SK-N-MC (cell line): ENCODE data around the gene TRIM2.

Experiments used
- DNase-seq: peaks from one replicate; pipeline ENCODE4 v3.0.0-alpha.2; 2011; ENCODE audit warnings: low read depth, low spot score
- H3K27ac ChIP-seq: fragments of 200-600 bp; sonication (generic); 2 replicates; pipeline ENCODE4 v1.5.1; 2016; ENCODE audit warnings: mixed run types
- H3K36me3 ChIP-seq: fragments of 200-600 bp; sonication (generic); 2 replicates; pipeline ENCODE4 v1.6.1; 2017; ENCODE audit warnings: antibody characterized with exemption, low read length, mixed read lengths; ENCODE audit not compliant: insufficient read depth
- H3K4me3 ChIP-seq: fragments of 200-600 bp; sonication (generic); 2 replicates; pipeline ENCODE4 v1.5.1; 2016
- H3K9ac ChIP-seq: fragments of 200-600 bp; sonication (generic); 2 replicates; pipeline ENCODE4 v1.8.0; 2017; ENCODE audit warnings: mixed run types, mixed read lengths; ENCODE audit not compliant: insufficient read length
- H3K9me3 ChIP-seq: fragments of 200-600 bp; sonication (generic); 2 replicates; pipeline ENCODE4 v1.6.1; 2017; ENCODE audit warnings: low read depth, mild to moderate bottlenecking, antibody characterized with exemption, low read length, moderate library complexity, mixed read lengths
- EZH2 ChIP-seq: fragments of 200-600 bp; sonication (generic); IDR thresholded peaks from one replicate; pipeline ENCODE4 v1.6.1; 2017; ENCODE audit warnings: antibody characterized with exemption
- FOXP2 ChIP-seq: optimal IDR thresholded peaks from 2 replicates; pipeline ENCODE3; 2011; ENCODE audit warnings: mild to moderate bottlenecking, moderate library complexity; ENCODE audit not compliant: insufficient read depth; ENCODE audit errors: extremely low read length, control extremely low read depth
- POLR2AphosphoS5 ChIP-seq: IDR thresholded peaks from 2 replicates; pipeline ENCODE4 v1.6.1; 2012; ENCODE audit warnings: mild to moderate bottlenecking, low read depth, low read length, borderline replicate concordance

The TRIM2 gene

DNA sequence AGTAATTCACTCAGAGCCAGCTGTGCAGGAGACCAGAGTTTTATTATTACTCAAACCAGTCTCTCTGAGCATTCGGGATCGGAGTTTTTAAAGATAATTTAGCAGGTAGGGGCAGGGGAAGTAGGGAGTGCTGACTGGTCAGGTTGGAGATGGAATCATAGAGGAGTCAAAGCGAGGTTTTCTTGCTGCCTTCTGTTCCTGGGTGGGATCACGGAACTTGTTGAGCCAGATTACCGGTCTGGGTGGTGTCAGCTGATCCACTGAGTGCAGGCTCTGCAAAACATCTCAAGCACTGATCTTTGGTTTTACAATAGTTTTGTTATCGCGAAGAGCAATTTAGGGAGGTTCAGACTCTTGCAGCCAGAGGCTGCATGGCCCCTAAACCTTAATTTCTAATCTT, 63.6 kb downstream of the TRIM2 start:
- Histone ChIP-seq H3K36me3 (peaks cover 13% of the 10 kb centered on the region), H3K4me3 (no peak overlapping the region), H3K9ac (no peak overlapping the region), H3K9me3 (no peaks in the 10 kb centered on the region), H3K27ac (no peak overlapping the region)
- TF ChIP-seq EZH2 (no peak), POLR2AphosphoS5 (no peak), FOXP2 (no peak)
- DNase-seq: no peak

DNA sequence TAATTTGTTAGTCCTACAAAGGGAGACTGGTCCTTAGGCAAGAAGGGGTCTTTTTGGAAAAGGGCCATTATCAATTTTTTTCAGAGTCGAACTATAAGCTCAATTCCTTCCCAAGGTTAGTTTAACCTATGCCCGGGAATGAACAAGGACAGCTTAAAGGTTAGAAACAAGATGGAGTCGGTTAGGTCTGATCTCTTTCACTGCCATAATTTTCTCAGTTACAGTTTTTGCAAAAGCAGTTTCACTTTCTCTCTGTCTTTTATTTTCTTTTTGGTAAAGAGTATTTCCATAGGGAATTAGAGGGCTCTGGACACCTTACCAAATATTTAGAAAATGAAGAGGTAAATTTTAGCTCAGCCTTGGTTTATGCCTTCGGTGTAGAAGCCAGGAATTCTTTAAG, 64.1 kb downstream of the TRIM2 start:
- Histone ChIP-seq H3K9ac (peak overlapping the region; percentile 1), H3K36me3 (peaks cover 9% of the 10 kb centered on the region), H3K4me3 (0 out of 2 replicates have a peak overlapping the region, but pooled peaks have one; percentile 12), H3K9me3 (no peaks in the 10 kb centered on the region), H3K27ac (peak overlapping the region; percentile 77)
- no peak for TF ChIP-seq EZH2
- TF ChIP-seq POLR2AphosphoS5: no peak
- no peak for TF ChIP-seq FOXP2
- DNase-seq: no peak

DNA sequence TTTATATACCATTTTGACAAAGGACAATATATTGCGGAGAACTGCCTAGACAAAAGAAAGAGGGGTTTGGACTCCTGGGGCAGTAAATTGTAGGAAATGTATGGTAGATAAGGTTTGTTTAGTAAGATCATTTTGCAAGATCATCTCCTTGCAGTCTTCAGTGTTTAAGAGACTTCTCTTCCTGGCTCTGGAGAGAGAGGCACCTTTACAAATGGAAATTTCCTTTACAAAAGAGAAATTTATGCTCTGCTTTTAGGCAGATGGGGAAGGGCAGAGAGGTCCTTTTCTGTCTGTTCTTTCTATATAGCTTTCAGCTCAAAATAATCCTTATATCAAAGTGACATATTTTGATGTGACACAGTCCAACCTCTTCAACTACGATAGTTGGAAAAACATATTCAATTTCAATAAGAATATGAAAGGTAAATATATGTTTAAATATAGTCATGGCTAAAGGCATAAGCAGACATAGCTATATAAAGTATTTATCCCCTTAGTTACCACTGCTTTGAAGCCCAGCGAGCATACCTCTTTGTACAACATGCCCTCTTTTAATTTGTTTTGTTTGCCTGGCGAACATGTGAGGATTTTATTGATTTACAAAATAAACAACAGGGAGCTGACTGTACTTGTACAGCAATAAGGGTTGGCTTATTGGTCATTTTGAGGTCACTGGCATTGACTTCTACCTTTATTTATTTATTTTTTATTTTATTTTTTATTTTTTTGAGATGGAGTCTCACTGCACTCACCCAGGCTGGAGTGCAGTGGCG, 65.2 kb downstream of the TRIM2 start:
- TF ChIP-seq POLR2AphosphoS5 (no peak), EZH2 (no peak), FOXP2 (no peak)
- Histone ChIP-seq H3K9ac (peak overlapping the region; percentile 4), H3K9me3 (no peaks in the 10 kb centered on the region), H3K36me3 (peaks cover 9% of the 10 kb centered on the region), H3K4me3 (no peak overlapping the region), H3K27ac (peak overlapping the region; percentile 77)
- no peak for DNase-seq

DNA sequence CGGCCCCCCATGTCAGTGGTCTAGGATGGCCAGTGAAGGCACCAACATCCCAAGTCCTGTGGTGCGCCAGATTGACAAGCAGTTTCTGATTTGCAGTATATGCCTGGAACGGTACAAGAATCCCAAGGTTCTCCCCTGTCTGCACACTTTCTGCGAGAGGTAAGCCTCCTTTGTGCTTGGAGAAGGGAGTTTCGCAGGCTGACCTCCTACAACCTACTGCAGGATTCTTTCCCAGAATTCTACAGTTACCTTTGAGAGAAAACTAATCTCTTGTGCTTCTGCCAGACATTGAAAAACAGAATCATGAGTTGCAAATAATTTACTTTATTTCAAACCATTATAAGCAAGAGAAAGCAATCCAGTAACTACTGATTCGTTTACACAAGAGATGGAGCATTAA, 66.1 kb downstream of the TRIM2 start:
- no peak for DNase-seq
- Histone ChIP-seq H3K36me3 (peaks cover 9% of the 10 kb centered on the region), H3K9me3 (no peaks in the 10 kb centered on the region), H3K4me3 (no peak overlapping the region), H3K9ac (no peak overlapping the region), H3K27ac (no peak overlapping the region)
- TF ChIP-seq EZH2: no peak
- TF ChIP-seq FOXP2: no peak
- TF ChIP-seq POLR2AphosphoS5: no peak

DNA sequence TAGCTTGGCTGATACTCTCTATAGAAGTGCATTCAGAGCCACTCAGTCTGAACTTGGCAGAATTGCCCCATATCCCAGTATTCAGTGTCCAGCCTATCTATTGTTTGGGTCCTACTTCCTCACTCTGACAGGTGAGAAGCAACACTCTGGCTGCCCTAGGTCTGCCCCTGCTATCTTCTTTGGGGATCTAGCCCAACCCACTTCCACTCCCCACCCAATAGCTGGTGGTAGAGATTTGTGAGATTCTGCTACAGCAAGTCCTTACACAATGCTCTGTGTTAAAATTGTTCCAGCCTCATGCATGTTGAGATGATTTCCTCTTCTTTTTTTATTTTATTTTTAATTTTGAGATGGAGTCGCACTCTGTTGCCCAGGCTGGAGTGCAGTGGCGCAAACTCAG, 67.6 kb downstream of the TRIM2 start:
- TF ChIP-seq POLR2AphosphoS5: no peak
- TF ChIP-seq FOXP2: no peak
- no peak for TF ChIP-seq EZH2
- Histone ChIP-seq H3K9ac (no peak overlapping the region), H3K9me3 (no peaks in the 10 kb centered on the region), H3K4me3 (no peak overlapping the region), H3K27ac (no peak overlapping the region), H3K36me3 (peaks cover 17% of the 10 kb centered on the region)
- DNase-seq: no peak

DNA sequence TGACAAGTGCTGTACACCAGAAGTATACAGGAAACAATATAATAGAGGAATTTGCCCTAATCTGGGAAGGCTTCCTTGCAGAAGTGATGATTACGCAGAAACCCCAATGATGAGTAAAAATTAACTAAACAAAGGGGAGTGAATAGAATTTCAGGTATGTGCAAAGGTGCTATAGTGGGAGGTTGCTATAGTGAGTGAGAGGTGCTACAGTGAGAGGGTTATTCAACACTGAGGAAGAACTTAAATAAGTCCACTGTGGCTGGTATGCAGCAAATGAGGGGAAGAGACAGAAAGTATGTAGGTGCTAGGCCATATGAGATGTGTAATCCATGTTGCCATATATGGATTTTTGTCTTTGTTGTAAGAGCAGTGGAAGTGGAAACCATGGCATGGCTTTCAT, 69.5 kb downstream of the TRIM2 start:
- Histone ChIP-seq H3K4me3 (no peak overlapping the region), H3K9me3 (no peaks in the 10 kb centered on the region), H3K36me3 (peaks cover 30% of the 10 kb centered on the region), H3K27ac (no peak overlapping the region), H3K9ac (no peak overlapping the region)
- no peak for DNase-seq
- TF ChIP-seq POLR2AphosphoS5: no peak
- TF ChIP-seq FOXP2: no peak
- no peak for TF ChIP-seq EZH2

DNA sequence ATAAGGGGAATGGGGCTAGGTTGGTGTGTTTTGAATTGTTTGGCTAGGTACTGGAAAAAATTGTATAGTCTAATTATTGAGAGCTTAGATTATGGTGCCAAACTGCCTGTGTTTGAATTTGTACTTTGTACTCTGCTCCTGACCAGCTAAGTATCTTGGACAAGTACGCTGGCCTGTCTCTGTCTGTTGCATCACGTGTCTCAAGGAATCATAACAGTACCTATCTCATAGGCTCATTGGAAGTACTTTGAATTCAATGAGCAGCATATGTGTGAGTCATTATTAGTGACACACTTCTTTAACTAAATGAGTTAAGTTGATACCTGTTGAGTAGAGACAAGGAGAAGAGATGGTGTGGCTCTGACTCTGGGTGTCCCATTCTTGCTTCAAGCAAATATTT, 70.7 kb downstream of the TRIM2 start:
- Histone ChIP-seq H3K9ac (no peak overlapping the region), H3K4me3 (no peak overlapping the region), H3K36me3 (peaks cover 35% of the 10 kb centered on the region), H3K27ac (no peak overlapping the region), H3K9me3 (no peaks in the 10 kb centered on the region)
- no peak for DNase-seq
- TF ChIP-seq POLR2AphosphoS5 (no peak), FOXP2 (no peak), EZH2 (no peak)

DNA sequence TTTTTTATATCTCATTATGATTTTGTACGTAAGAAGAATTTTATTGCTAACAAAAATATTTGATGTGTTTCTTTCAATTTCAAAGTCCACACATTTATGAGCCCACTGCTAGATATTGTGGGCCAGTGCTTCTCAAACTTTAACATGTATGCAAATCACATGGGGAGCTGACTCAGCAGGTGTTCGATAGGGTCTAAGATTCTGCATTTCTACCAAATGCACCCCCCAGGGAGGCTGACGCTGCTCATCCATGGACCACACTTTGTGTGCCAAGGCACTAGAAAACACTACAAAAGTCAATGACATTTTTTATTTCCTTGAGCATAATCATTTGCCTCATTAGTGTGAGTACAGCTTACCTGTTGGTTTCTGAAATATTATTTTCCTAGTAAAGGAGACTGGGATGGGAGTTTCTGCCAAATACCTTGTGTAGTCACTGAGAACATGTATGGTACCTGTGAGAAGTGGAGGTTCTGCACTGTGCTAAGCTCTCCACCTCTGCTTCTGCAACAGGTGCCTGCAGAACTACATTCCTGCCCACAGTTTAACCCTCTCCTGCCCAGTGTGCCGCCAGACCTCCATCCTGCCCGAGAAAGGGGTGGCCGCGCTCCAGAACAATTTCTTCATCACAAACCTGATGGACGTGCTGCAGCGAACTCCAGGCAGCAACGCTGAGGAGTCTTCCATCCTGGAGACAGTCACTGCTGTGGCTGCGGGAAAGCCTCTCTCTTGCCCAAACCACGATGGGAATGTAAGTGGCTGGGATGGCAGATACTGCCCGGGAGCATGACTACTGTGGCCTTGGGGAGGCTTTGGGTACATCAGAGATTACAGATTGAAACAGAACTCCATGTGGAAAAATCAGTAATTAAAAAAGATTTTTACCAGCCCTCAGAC, 71.4 kb downstream of the TRIM2 start:
- DNase-seq: no peak
- Histone ChIP-seq H3K4me3 (no peak overlapping the region), H3K27ac (no peak overlapping the region), H3K36me3 (peaks cover 29% of the 10 kb centered on the region), H3K9me3 (no peaks in the 10 kb centered on the region), H3K9ac (no peak overlapping the region)
- TF ChIP-seq POLR2AphosphoS5: no peak
- TF ChIP-seq EZH2: no peak
- no peak for TF ChIP-seq FOXP2
